Upper lobe of left lung (tissue), 4 donors: ENCODE results near the gene TRIM31.

Experiments used
- EP300 ChIP-seq, 4 donors: sonication (generic); formaldehyde crosslinking; IDR thresholded peaks; one replicate each; pipeline ENCODE4 v1.5.1; 2017; ENCODE audit warnings: antibody characterized with exemption in 4 of 4, control low read depth in 2 of 4
- POLR2A ChIP-seq, 4 donors: fragments of 450-650 bp; IDR thresholded peaks; one replicate each; pipeline ENCODE4 v1.5.1; 2016 to 2017; ENCODE audit warnings: antibody characterized with exemption in 4 of 4, mild to moderate bottlenecking in 2 of 4
- POLR2AphosphoS5 ChIP-seq, 2 donors: sonication (generic); formaldehyde crosslinking; IDR thresholded peaks; one replicate each; pipeline ENCODE4 v1.5.1; 2017; ENCODE audit warnings: antibody characterized with exemption in 2 of 2
- TF ChIP-seq, protein P1 (sequence below), 6 experiments: fragments of 450-650 bp in 4 of 6; fragments of 200-600 bp in 2 of 6; sonication (generic) in 2 of 6; IDR thresholded peaks; one replicate each; pipeline ENCODE4 v1.5.1; 2016 to 2019; ENCODE audit warnings: antibody characterized with exemption in 6 of 6

- TF ChIP-seq, protein P1, sequence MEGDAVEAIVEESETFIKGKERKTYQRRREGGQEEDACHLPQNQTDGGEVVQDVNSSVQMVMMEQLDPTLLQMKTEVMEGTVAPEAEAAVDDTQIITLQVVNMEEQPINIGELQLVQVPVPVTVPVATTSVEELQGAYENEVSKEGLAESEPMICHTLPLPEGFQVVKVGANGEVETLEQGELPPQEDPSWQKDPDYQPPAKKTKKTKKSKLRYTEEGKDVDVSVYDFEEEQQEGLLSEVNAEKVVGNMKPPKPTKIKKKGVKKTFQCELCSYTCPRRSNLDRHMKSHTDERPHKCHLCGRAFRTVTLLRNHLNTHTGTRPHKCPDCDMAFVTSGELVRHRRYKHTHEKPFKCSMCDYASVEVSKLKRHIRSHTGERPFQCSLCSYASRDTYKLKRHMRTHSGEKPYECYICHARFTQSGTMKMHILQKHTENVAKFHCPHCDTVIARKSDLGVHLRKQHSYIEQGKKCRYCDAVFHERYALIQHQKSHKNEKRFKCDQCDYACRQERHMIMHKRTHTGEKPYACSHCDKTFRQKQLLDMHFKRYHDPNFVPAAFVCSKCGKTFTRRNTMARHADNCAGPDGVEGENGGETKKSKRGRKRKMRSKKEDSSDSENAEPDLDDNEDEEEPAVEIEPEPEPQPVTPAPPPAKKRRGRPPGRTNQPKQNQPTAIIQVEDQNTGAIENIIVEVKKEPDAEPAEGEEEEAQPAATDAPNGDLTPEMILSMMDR (IDR thresholded peaks at IDR 0.05), result no peak
- TF ChIP-seq EP300 (IDR thresholded peaks at IDR 0.05), result no peak
- no peak for TF ChIP-seq POLR2A (IDR thresholded peaks at IDR 0.05)
- TF ChIP-seq POLR2AphosphoS5 (IDR thresholded peaks at IDR 0.05), result no peak
These were observed at the start of gene TRIM31 for GRCh38 chr6:30113003-30113759.
